Measurements from ENCODE around the gene SMG1.
"Not testable (repeated sequence)": the region's sequence is repeated elsewhere in the genome, so short reads cannot be mapped to it uniquely, and the experiment has no call there.

Gene SMG1

GRCh38 chr16:18932243-18932987 is 6.2 kb upstream of the SMG1 start:
- no peak for DNase-seq

- no peak for DNase-seq
Observed at GRCh38 chr16:18931756-18932155, 5.5 kb upstream of the SMG1 start.

GRCh38 chr16:18930095-18930494 is 3.9 kb upstream of the SMG1 start:
- DNase-seq, result not testable (repeated sequence)

- DNase-seq, result not testable (repeated sequence)
Observed at GRCh38 chr16:18928073-18928472, 1.9 kb upstream of the SMG1 start.

- peak; percentile 66 for DNase-seq
Observed at GRCh38 chr16:18925215-18925985, 808 bp downstream of the SMG1 start.

GRCh38 chr16:18923935-18924334 is 2.3 kb downstream of the SMG1 start:
- not testable (repeated sequence) for DNase-seq

- not testable (repeated sequence) for DNase-seq
Observed at GRCh38 chr16:18923124-18923523, 3.1 kb downstream of the SMG1 start.

GRCh38 chr16:18909585-18909984 is 16.6 kb downstream of the SMG1 start:
- DNase-seq, result not testable (repeated sequence)

- DNase-seq, result not testable (repeated sequence)
Observed at GRCh38 chr16:18908716-18909115, 17.5 kb downstream of the SMG1 start.

GRCh38 chr16:18902778-18903177 is 23.4 kb downstream of the SMG1 start:
- not testable (repeated sequence) for DNase-seq

- DNase-seq, result not testable (repeated sequence)
Observed at GRCh38 chr16:18902044-18902443, 24.2 kb downstream of the SMG1 start.

GRCh38 chr16:18901194-18901593 is 25.0 kb downstream of the SMG1 start:
- DNase-seq, result not testable (repeated sequence)

GRCh38 chr16:18884456-18884855 is 41.8 kb downstream of the SMG1 start:
- DNase-seq, result not testable (repeated sequence)

GRCh38 chr16:18877734-18878133 is 48.5 kb downstream of the SMG1 start:
- DNase-seq, result not testable (repeated sequence)

GRCh38 chr16:18877259-18877658 is 48.9 kb downstream of the SMG1 start:
- not testable (repeated sequence) for DNase-seq

- not testable (repeated sequence) for DNase-seq
Observed at GRCh38 chr16:18876301-18876700, 49.9 kb downstream of the SMG1 start.

GRCh38 chr16:18869043-18869771 is 57.0 kb downstream of the SMG1 start:
- DNase-seq, result not testable (repeated sequence)

- DNase-seq, result not testable (repeated sequence)
Observed at GRCh38 chr16:18866277-18866823, 59.9 kb downstream of the SMG1 start.

- DNase-seq, result not testable (repeated sequence)
Observed at GRCh38 chr16:18862891-18863290, 63.3 kb downstream of the SMG1 start.

- DNase-seq, result no peak
Observed at GRCh38 chr16:18855196-18855595, 71.0 kb downstream of the SMG1 start.

GRCh38 chr16:18853694-18854093 is 72.5 kb downstream of the SMG1 start:
- DNase-seq, result no peak

GRCh38 chr16:18852647-18853046 is 73.6 kb downstream of the SMG1 start:
- no peak for DNase-seq

GRCh38 chr16:18846416-18846815 is 79.8 kb downstream of the SMG1 start:
- DNase-seq, result no peak
